Limb (tissue), 2 donors: Measurements from ENCODE around the gene GINS2.
A peak's percentile ranks its signal among the peaks of the same experiment; 100 is the strongest.

ENCODE experiments used
- DNase-seq, 2 donors: peaks; one replicate each; pipeline ENCODE4 v3.0.0-alpha.2; 2016; ENCODE audit errors: extremely low spot score in 2 of 2

Gene GINS2

GRCh38 chr16:85688586-85689284, at the start of gene GINS2:
Gene GINS2, minus strand, starts transcription at chr16:85688954. Its CDS starts 56 bp downstream, at chr16:85688898.
- DNase-seq = peak; percentile 92 to 95

GRCh38 chr16:85736921-85737320, 48.2 kb upstream of the GINS2 start:
- DNase-seq = no peak

- no peak for DNase-seq
These were observed 47.2 kb upstream of the GINS2 start for GRCh38 chr16:85735946-85736345.

GRCh38 chr16:85735225-85735635, 46.5 kb upstream of the GINS2 start:
- DNase-seq = no peak

- no peak for DNase-seq
These were observed 45.7 kb upstream of the GINS2 start for GRCh38 chr16:85734311-85735017.

GRCh38 chr16:85733839-85734170, 45.1 kb upstream of the GINS2 start:
- peak in 1 of 2 donors; percentile 56 for DNase-seq

- DNase-seq = no peak
These were observed 44.5 kb upstream of the GINS2 start for GRCh38 chr16:85733155-85733838.

GRCh38 chr16:85731179-85731578, 42.4 kb upstream of the GINS2 start:
- DNase-seq = no peak

GRCh38 chr16:85730186-85730465, 41.4 kb upstream of the GINS2 start:
- no peak for DNase-seq

- DNase-seq = no peak
These were observed 40.9 kb upstream of the GINS2 start for GRCh38 chr16:85729452-85730185.

GRCh38 chr16:85728879-85729278, 40.1 kb upstream of the GINS2 start:
- DNase-seq = no peak

- DNase-seq = no peak
These were observed 36.2 kb upstream of the GINS2 start for GRCh38 chr16:85724936-85725335.

GRCh38 chr16:85724126-85724879, 35.5 kb upstream of the GINS2 start:
- DNase-seq = no peak

GRCh38 chr16:85722128-85722893, 33.6 kb upstream of the GINS2 start:
- DNase-seq = no peak

- DNase-seq = no peak
These were observed 31.5 kb upstream of the GINS2 start for GRCh38 chr16:85720302-85720637.

GRCh38 chr16:85719605-85720301, 31.0 kb upstream of the GINS2 start:
- no peak for DNase-seq

- no peak for DNase-seq
These were observed 29.9 kb upstream of the GINS2 start for GRCh38 chr16:85718682-85719081.

GRCh38 chr16:85718153-85718477, 29.4 kb upstream of the GINS2 start:
- no peak for DNase-seq

GRCh38 chr16:85717393-85718152, 28.8 kb upstream of the GINS2 start:
- peak; percentile 51 to 75 for DNase-seq

GRCh38 chr16:85716680-85717038, 27.9 kb upstream of the GINS2 start:
- DNase-seq = no peak
